Nephron (organoid): ENCODE data around the gene PLXNA3.
A peak's percentile ranks its signal among the peaks of the same experiment; 100 is the strongest.

ENCODE experiments used
- H3K27ac Mint-ChIP-seq, 3 experiments: 2 replicates each; pipeline ENCODE4 v1.8.0; 2020; ENCODE audit warnings: mixed read lengths in 3 of 3, mild to moderate bottlenecking in 2 of 3, moderate library complexity in 1 of 3
- H3K27me3 Mint-ChIP-seq: 2 replicates; pipeline ENCODE4 v1.8.0; 2021; ENCODE audit warnings: low read depth, mild to moderate bottlenecking, moderate library complexity, mixed read lengths
- H3K36me3 Mint-ChIP-seq: 2 replicates; pipeline ENCODE4 v1.8.0; 2020; ENCODE audit warnings: low read depth, mixed read lengths
- H3K4me1 Mint-ChIP-seq: 2 replicates; pipeline ENCODE4 v1.8.0; 2020; ENCODE audit warnings: mixed read lengths
- H3K4me3 Mint-ChIP-seq, 3 experiments: 2 replicates each; pipeline ENCODE4 v1.8.0; 2020; ENCODE audit warnings: mild to moderate bottlenecking in 3 of 3, mixed read lengths in 3 of 3, moderate library complexity in 2 of 3
- H3K9me3 Mint-ChIP-seq: 2 replicates; pipeline ENCODE4 v1.8.0; 2020; ENCODE audit warnings: mixed read lengths
- CTCF ChIP-seq, 3 experiments: fragments of 200-600 bp; sonication (generic); IDR thresholded peaks; one replicate each; pipeline ENCODE4 v1.5.0; 2021; ENCODE audit warnings: antibody characterized with exemption in 3 of 3; ENCODE audit not compliant: unreplicated experiment in 3 of 3

Gene PLXNA3

GRCh38 chrX:154457491-154458115, 478 bp upstream of the PLXNA3 start:
- Mint-ChIP-seq H3K9me3 (peaks cover 25% of the 10 kb centered on the region), H3K27ac (peak overlapping the region; percentile 94 to 99 (median 95)), H3K27me3 (no peaks in the 10 kb centered on the region), H3K36me3 (peaks cover 26% of the 10 kb centered on the region), H3K4me3 (peak overlapping the region; percentile 90 to 95 (median 93)), H3K4me1 (peaks cover 5% of the 10 kb centered on the region)
- no peak for TF ChIP-seq CTCF (IDR thresholded peaks at IDR 0.05; ENCODE audit: unreplicated experiment in 3 of 3)

- Mint-ChIP-seq H3K4me1 (peaks cover 5% of the 10 kb centered on the region), H3K36me3 (peaks cover 23% of the 10 kb centered on the region)
Measured at GRCh38 chrX:154458954-154459778, 1.1 kb downstream of the PLXNA3 start.

DNA sequence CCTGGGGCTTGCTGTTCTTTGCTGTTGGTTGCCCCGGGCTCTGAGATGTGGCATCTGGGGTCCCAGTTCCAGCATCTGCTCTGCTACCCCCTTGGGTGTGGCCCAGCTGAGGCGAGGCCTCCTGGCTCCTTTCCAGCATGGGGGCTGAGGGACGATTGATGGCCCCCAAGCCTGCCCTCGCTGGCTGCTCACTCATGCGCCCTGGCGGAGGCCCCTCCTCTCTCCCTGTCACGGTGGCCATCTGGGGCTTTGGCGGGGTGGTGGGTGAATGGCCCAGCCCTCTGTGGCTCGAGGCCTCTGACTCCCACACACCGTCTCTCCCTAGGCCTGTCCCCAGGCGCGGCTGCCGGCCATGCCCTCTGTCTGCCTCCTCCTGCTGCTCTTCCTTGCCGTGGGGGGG, 1.8 kb downstream of the PLXNA3 start:
- peak overlapping the region in 1 of 3 experiments; percentile 54 for H3K27ac Mint-ChIP-seq
- H3K9me3 Mint-ChIP-seq, result peaks cover 17% of the 10 kb centered on the region
- H3K4me3 Mint-ChIP-seq, result peak overlapping the region; percentile 86 to 95 (median 91)
- peaks cover 17% of the 10 kb centered on the region for H3K36me3 Mint-ChIP-seq
- no peaks in the 10 kb centered on the region for H3K27me3 Mint-ChIP-seq
- TF ChIP-seq CTCF (IDR thresholded peaks at IDR 0.05; ENCODE audit: unreplicated experiment in 3 of 3), result no peak
- H3K4me1 Mint-ChIP-seq, result peaks cover 5% of the 10 kb centered on the region

More at GRCh38 chrX:154458954-154459778, 1.1 kb downstream of the PLXNA3 start:
- Mint-ChIP-seq H3K27me3 (no peaks in the 10 kb centered on the region), H3K9me3 (peaks cover 24% of the 10 kb centered on the region), H3K27ac (peak overlapping the region; percentile 56 to 84 (median 81)), H3K4me3 (peak overlapping the region; percentile 86 to 95 (median 91))
- no peak for TF ChIP-seq CTCF (IDR thresholded peaks at IDR 0.05; ENCODE audit: unreplicated experiment in 3 of 3)

DNA sequence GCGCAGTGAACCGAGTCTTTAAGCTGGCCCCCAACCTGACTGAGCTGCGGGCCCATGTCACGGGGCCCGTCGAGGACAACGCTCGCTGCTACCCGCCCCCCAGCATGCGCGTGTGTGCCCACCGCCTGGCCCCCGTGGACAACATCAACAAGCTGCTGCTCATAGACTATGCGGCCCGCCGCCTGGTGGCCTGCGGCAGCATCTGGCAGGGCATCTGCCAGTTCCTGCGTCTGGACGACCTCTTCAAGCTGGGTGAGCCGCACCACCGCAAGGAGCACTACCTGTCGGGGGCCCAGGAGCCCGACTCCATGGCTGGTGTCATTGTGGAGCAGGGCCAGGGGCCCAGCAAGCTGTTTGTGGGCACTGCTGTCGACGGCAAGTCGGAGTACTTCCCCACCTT, 2.2 kb downstream of the PLXNA3 start:
- Mint-ChIP-seq H3K4me3 (peak overlapping the region; percentile 86 to 95 (median 91)), H3K9me3 (peaks cover 17% of the 10 kb centered on the region), H3K27ac (peak overlapping the region in 1 of 3 experiments; percentile 54), H3K27me3 (no peaks in the 10 kb centered on the region), H3K36me3 (peaks cover 20% of the 10 kb centered on the region), H3K4me1 (peaks cover 5% of the 10 kb centered on the region)
- no peak for TF ChIP-seq CTCF (IDR thresholded peaks at IDR 0.05; ENCODE audit: unreplicated experiment in 3 of 3)

- peaks cover 13% of the 10 kb centered on the region for H3K9me3 Mint-ChIP-seq
- H3K4me3 Mint-ChIP-seq, result peak overlapping the region in 1 of 3 experiments; percentile 56
- no peak for TF ChIP-seq CTCF (IDR thresholded peaks at IDR 0.05; ENCODE audit: unreplicated experiment in 3 of 3)
- peaks cover 2% of the 10 kb centered on the region for H3K4me1 Mint-ChIP-seq
- H3K36me3 Mint-ChIP-seq, result peaks cover 18% of the 10 kb centered on the region
- H3K27me3 Mint-ChIP-seq, result no peaks in the 10 kb centered on the region
- H3K27ac Mint-ChIP-seq, result no peak overlapping the region
Measured at GRCh38 chrX:154462396-154462795, 4.3 kb downstream of the PLXNA3 start.
